RWPE1 (cell line): Measurements from ENCODE around the gene GPC6.
"Not testable (repeated sequence)": the region's sequence is repeated elsewhere in the genome, so short reads cannot be mapped to it uniquely, and the experiment has no call there.

Source experiments
- CTCF ChIA-PET: fragments of 350-600 bp; sonication (Branson Sonifier 250); formaldehyde crosslinking; extraction: SDS; loops from one replicate; lab custom pipeline; 2021; lab: Yijun Ruan, JAX
- POLR2A ChIA-PET: fragments of 400-600 bp; formaldehyde crosslinking; extraction: SDS; loops from one replicate; lab custom pipeline; 2020; ENCODE audit warnings: antibody characterized with exemption; ENCODE audit not compliant: low non-redundant PET; lab: Yijun Ruan, JAX
- DNase-seq: peaks from one replicate; pipeline ENCODE4 v3.0.0; 2012; ENCODE audit warnings: low spot score
- H3K27ac ChIP-seq: fragments of 450-650 bp; 2 replicates; pipeline ENCODE4 v1.5.1; 2017
- TF ChIP-seq, protein P1 (sequence below): fragments of 450-650 bp; conservative IDR thresholded peaks from 2 replicates; pipeline ENCODE4 v1.5.1; 2017; ENCODE audit warnings: low read depth, mild to moderate bottlenecking

GPC6 gene

DNA sequence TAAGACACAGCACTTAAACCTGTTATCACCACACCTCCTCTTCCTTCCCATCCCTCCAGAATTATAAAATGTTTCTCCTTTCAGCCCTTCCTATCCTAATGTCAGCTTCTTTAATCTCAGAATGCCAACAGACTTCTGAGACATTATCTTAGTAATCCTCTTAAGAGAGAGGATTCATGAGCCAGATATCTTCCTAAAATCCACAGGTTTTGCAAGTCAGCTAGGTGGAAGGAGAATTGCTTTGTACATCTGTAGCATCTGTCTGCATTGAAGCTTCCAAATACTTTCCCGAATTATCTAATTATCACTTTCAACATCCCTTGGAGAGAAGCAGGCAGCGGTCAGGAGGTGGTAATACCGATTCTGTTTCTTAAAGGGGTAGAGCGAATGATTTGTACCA, 1073.8 kb downstream of the GPC6 start:
- DNase-seq, result no peak
- H3K27ac ChIP-seq, result no peak overlapping the region
- TF ChIP-seq, protein P1, sequence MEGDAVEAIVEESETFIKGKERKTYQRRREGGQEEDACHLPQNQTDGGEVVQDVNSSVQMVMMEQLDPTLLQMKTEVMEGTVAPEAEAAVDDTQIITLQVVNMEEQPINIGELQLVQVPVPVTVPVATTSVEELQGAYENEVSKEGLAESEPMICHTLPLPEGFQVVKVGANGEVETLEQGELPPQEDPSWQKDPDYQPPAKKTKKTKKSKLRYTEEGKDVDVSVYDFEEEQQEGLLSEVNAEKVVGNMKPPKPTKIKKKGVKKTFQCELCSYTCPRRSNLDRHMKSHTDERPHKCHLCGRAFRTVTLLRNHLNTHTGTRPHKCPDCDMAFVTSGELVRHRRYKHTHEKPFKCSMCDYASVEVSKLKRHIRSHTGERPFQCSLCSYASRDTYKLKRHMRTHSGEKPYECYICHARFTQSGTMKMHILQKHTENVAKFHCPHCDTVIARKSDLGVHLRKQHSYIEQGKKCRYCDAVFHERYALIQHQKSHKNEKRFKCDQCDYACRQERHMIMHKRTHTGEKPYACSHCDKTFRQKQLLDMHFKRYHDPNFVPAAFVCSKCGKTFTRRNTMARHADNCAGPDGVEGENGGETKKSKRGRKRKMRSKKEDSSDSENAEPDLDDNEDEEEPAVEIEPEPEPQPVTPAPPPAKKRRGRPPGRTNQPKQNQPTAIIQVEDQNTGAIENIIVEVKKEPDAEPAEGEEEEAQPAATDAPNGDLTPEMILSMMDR, result no peak
- ChIA-PET CTCF (no interaction called here), POLR2A (no interaction called here)

DNA sequence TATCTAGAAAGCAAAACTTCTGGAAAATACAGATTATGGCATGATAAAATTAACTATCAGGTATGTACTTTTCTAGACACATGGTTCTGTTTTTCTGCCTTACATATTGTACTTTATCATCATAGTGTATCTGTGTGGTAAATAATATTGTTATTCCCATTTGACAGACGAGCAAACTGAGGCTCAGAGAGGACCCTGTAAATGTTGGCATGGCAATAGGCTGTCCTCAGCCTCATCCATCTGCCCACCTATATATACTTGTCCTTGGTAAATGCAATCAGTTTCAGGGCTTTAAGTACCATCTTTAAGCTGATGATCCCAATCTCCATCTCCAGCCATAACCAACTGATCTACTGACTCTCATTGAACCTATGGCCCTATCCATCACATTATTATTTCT, 1074.9 kb downstream of the GPC6 start:
- POLR2A ChIA-PET, result no interaction called here
- no peak overlapping the region for H3K27ac ChIP-seq
- CTCF ChIA-PET, result no interaction called here
- no peak for DNase-seq
- TF ChIP-seq, protein P1, result no peak

DNA sequence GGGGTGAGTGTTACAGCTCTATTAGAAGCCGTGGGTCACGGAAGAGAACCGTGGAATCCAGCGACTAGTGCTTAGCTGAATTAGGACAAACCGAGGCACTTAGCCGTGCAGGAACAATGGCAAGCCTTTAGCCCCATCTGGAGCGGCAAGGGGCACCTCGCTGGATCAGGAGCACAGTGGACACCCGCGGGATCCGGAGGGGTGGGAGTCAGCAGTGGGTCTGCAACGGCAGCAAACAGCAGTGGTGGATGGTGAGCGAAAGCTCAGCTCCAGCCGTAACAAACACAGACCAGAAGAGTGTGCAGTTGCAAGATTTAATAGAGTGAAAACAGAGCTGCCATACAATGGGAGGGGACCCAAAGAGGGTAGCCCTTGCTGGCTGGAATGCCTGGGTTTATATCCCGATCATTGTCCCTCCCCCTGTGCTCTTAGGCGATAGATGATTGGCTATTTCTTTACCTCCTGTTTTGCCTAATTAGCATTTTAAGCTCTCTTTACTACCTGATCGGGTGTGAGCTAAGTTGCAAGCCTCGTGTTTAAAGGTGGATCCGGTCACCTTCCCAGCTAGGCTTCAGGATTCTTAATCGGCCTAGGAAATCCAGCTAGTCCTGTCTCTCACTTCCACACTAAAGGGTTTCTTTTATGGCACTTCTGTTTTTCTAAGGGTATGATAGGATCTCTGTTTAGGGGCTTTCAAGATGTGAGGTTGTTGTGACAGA, 1076.4 kb downstream of the GPC6 start:
- CTCF ChIA-PET, result not testable (repeated sequence)

DNA sequence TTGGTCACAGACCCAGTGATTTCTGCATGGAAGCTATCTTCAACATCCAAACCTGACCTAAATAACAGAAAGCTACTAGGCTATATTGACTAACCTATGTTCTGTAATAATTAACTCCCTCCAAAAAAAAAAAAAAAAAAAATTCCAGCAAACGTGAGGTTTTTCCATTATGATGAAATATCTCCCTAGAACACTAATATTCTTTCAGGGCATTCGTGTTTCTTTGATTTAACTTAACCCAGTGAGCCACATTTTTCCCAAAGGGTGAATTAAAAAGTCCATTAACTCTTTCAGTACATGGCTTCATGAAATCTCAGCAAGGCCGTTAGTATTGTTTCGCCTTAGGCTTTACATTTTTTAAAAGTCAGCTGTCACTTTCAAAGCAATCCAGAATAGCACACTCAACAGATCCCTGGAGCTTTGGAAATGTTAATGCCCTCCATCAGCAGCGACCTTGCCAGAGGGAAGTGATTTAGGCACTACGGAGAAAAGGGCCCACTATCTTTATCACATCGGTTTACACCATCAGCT, 1077.1 kb downstream of the GPC6 start:
- DNase-seq, result no peak
- ChIA-PET POLR2A (no interaction called here), CTCF (no interaction called here)
- H3K27ac ChIP-seq, result no peak overlapping the region
- TF ChIP-seq, protein P1, result no peak

More for the DNA sequence above, 1076.4 kb downstream of the GPC6 start:
- H3K27ac ChIP-seq, DNase-seq, POLR2A ChIA-PET: not testable (repeated sequence)

DNA sequence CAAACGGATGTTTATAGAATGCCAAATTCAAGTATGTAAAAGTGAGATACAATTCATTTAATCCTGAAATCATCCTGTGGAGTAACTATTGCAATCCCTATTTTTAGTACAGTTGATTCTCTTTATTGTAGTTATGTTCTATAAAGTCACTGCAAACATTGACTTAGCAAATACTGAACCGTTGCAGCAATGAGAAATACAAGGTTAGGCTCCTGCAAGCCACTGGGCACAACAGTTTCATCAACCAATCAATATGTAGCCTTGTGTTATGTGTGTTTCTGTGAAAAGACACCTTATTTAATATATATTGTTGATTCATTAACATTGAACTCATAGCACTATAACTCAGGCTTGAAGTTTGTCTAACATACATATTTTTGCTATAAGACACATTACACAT, 1078.4 kb downstream of the GPC6 start:
- CTCF ChIA-PET, result no interaction called here
- TF ChIP-seq, protein P1, result no peak
- H3K27ac ChIP-seq, result no peak overlapping the region
- no peak for DNase-seq
- POLR2A ChIA-PET, result no interaction called here

DNA sequence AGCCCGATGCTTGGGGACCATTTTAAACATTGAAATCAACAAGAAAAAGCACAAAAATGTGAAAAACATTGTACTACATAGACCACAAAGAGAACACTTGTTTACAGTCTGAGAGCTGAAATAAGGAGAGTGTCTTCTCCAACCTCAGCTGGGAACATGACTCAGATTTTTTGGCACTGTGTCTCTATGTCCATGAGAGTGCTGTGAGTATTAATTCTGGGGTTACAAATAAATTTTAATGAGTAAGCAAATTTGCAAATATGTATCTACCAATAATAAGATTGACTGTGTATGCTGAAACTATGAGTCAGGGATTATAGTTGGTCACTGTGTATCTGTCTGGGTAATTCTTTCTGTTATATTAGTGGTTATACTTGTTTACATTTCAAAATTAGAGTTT, 1078.9 kb downstream of the GPC6 start:
- ChIA-PET POLR2A (no interaction called here), CTCF (no interaction called here)
- peak; percentile 28 for DNase-seq
- TF ChIP-seq, protein P1, result no peak
- H3K27ac ChIP-seq, result no peak overlapping the region

DNA sequence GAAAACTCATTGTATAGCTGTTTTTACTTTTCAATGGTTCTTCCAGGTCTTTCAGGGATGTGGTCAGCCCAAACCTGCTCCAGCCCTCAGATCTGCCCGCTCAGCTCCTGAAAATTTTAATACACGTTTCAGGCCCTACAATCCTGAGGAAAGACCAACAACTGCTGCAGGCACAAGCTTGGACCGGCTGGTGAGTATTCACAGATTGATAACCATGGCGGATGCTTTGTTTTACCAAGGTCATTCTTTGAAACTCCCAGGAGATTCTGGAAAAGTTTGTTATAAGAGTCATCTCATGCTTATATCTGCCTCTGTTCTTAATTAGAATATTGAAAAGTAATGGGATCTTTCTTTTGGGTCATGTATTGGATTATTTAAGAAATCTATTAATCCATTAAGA, 1079.3 kb downstream of the GPC6 start:
- TF ChIP-seq, protein P1, result no peak
- ChIA-PET POLR2A (no interaction called here), CTCF (no interaction called here)
- DNase-seq, result no peak
- no peak overlapping the region for H3K27ac ChIP-seq
